DMS 273 (cell line): ENCODE measurements around the gene LZTS2.
A peak's percentile ranks its signal among the peaks of the same experiment; 100 is the strongest.

Experiments used
- DNase-seq: peaks from one replicate; lab custom pipeline; 2025; ENCODE audit not compliant: unreplicated experiment; lab: John Stamatoyannopoulos, UW

Gene LZTS2

DNA sequence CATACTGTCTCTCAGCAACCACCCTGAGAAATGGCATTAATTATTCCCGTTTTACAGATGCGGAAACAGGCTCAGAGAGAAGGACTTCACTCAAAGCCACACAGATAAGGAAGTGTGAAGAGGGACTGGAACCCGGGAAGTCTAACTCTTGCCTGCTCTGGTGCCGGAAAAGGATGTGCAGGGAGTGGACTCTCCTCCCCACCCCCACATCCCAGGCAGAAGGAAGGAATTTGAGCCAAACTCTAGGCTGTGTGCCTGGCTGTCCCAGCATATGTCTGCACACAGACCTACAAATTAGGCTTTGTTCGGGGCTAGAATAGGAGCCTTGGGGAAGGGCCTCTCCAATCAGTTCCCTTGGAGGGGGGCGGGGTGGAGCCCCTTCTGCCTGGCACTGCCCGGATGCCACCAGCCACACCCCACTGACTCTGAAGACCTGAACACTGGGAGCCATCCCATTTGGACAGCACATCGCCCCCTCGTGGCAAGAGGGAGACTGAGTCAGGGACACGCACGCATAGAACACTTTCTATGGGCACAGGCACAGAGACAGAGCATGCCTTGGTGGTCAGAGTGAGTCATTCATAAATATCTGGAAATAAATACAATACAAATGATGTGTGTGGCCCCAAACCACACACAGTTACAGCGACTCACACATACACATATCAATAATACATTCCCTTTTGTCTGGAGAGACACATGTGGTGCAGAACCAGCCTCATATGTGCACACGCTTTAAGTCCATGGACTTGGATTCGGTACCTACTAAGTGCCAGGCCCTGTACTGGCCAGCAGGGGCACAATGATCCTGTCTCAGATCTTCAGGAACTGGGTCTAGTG lies 13.1 kb downstream of the LZTS2 start:
- peak; percentile 94 for DNase-seq

DNA sequence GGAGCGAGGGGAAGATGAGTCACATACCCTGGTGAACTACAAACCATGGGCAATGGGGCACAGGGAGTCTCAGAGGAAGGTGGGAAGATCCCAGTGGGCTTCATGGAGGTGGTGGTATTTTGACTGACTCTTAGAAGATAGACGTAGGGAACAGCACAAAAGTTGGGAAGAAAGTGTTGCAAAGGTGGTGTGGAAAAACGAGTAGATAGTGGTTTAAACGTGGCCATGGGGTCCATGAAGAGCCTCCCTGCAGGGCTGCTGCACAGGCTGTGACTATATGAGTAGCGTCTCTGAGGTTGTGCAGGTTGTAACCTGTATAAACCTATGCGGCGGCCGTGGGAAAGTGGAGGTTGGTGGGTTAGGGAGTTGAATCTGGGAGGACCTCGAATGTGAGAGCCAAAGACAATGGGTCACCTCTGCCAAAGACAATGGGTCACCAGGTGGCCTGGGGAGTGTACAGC lies 13.8 kb downstream of the LZTS2 start:
- no peak for DNase-seq

DNA sequence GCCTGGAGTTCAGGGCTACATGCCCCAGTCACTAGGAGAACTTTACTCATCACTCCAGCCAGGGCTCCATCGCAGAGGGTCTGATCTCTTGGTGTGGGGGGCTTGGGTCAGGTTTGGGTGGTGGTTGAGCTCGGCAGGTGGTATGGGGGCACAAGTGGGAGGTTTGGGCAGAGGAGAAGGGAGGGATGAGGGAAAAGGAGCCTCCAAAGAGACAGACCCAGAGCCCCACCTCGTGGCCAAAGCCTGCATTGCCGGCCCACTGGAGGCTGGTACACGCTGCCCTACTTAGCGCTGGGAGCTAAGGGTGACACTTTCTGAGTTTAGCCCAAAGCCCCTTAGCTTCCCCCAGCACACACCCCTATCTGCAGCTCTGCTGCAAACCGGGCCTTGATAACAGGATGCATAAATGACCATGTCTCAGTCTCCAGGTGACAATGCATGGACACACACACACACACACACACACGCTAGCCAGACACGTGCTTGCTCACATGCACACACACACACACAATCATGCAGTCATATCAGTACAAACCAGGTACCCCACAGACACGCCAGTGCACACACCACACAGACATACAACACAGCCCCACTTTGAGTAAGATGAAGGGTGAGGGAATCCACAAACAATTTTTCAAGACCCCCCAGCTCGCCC lies 14.7 kb downstream of the LZTS2 start:
- DNase-seq: peak; percentile 85

DNA sequence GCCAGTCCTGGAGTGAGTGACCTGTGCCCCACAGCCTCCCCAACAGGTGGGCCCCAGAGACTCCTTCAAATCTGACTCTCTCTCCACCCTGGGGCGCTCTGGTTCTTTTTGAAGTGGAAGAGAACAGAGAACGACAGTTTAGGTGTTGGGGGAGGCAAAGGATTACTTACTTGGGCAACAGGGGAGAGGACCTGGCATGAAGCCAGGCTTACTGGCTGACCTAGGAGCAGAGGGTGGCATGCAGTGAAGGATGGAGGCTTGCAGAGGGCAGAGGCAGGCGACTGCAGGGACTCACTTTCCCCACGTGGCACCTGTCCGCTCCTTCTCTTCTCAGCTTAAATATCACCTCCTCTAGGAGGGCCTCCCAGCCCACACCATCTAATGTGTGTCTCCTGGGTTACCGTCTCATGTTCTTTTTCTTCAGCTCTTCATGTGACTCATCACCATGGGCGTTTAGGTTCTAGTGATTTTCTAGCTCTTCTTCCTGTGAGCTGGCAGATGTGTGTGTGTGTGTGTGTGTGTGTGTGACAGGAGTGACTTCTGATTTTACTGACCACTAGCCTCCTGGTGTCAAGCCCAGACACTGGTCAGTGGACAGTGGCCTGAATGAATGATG lies 15.5 kb downstream of the LZTS2 start:
- peak; percentile 26 for DNase-seq

- DNase-seq: no peak
Measured at GRCh38 chr10:101015582-101015973, 16.0 kb downstream of the LZTS2 start.

- DNase-seq: no peak
Measured at GRCh38 chr10:101016814-101017213, 17.2 kb downstream of the LZTS2 start.

- DNase-seq: peak; percentile 27
Measured at GRCh38 chr10:101018118-101018599, 18.6 kb downstream of the LZTS2 start.

- peak; percentile 93 for DNase-seq
Measured at GRCh38 chr10:101018600-101019439, 19.2 kb downstream of the LZTS2 start.

DNA sequence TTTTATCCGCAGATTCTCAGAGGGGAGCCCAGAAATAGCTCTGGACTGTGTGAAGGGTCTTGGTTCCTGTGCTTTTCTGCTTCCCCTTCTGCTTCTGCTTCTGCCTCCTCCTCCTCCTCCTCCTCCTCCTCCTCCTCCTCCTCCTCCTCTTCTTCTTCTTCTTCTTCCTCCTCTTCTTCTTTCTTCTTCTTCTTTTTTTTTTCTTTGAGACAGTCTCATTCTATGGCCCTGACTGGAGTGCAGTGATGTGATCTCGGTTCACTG lies 19.8 kb downstream of the LZTS2 start:
- DNase-seq: no peak

DNA sequence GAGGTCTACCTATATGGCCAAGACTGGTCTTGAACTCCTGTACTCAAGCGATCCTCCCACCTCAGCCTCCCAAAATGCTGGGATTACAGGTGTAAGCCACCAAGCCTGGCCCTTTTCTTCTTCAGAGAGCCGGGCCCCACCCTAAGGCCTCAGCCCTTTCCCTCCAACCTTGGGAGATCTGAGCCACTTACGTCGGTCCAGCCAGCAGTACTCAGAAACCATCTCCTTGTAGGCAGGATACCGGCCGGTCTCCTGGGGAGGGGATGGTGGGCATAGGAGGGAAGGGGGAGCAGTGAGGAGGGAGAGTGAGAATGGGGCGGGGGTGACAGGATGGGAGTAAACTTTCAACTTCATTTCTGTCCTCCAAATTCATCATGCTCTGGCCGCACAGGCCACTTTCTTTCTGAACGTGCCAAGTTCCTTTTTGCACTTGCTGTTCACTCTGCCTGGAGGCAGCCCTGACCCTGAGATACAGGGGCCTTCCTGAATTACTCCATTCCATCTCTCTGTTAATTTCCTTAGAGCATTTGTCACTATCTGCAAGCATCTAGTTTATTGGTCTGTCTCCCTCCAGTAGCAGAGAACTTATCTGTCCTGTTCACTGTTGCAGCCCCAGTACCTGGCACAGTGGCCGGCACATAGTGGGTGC lies 20.9 kb downstream of the LZTS2 start:
- no peak for DNase-seq

- DNase-seq: no peak
Measured at GRCh38 chr10:101021239-101021638, 21.6 kb downstream of the LZTS2 start.

DNA sequence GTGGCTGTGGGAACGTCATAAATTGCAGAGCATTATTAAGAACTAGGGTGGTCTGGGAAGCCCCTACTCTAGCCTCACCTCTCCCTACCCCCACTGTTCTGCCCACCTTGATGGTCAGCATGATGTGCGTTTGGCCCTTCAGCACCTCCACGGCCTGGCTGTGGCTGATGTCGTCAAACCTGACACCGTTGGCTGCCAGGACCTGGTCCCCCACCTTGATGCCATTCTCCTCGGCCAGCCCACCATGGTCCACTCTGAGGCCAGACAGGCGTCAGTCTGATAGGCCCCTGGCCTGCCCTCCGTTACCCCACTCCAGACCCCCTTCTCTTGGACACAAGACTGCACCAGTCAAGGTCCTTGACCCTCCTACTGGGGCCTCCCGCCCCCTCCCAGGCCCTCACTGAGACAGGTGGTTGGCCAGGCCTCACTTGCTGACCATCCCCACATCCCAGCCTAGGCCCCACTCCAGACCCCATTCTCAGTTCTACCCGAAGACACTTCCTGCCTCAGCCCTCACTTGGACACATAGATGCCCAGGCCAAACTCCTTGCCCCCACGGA lies 22.2 kb downstream of the LZTS2 start:
- DNase-seq: no peak

DNA sequence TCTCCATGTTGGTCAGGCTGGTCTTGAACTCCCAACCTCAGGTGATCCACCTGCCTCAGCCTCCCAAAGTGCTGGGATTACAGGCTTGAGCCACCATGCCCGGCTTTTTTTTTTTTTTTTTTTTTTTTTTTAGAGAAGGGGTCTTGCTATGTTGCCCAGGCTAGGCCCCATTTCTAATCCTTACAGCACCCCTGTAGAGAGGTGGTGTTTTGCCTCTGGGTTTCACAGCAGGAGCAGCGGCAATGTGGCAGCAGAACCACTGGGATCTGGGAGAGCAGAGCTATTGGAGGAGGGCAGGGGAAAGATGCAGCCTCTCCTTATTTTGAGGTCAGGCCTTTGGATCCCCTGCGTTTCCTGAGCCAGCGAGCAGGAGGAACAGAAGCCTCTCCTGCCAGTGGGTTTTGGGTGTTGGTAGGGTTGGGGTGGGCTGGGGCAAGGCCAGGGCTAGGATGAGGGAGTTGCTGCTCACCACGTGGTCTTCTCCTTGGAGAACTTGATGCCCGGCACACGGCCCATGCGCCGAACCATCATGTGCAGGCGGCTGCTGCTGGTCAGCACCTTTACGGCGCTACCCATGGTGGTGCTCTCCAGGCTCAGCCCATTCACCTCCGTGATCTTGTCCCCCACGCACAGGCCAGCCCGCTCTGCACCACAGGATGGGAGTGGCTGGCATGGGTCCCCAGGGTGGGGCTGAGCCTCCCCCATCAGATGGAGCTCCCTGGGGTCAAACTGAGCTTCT lies 23.5 kb downstream of the LZTS2 start:
- DNase-seq: no peak

DNA sequence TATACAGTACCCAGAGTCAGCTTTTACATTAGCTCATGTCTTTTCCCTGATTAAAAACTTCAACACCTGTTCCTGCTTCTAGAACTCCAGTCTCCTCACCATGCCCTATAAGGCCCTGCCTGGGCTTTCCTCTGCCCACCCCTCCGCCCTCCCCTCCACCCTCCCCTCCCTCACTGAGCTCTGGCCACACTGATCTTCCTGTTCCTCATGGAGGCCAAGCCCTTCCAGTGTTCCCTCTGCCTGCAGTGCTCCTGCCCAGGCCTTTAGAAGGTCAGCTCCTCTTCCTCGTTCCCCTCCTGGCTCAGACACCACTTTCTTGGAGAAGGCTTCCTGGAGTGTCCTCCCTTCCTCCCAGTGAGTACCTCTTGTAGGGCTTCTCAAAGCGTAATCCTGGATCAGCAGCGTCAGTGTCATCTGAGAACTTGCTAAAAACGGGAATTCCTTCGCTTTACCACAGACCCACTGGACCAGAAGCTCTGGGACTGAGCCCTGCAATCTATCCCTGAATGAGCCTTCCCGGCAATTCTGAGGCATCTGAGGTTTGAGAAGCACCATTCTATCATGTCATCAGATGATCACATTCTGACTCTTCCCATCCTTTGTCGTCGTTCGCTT lies 27.6 kb downstream of the LZTS2 start:
- DNase-seq: no peak

GRCh38 chr10:101028446-101029337 lies 29.1 kb downstream of the LZTS2 start:
- peak; percentile 47 for DNase-seq

- no peak for DNase-seq
Measured at GRCh38 chr10:101029520-101030295, 30.1 kb downstream of the LZTS2 start.

GRCh38 chr10:101030496-101031127 lies 31.0 kb downstream of the LZTS2 start:
- DNase-seq: no peak
